Esophagus muscularis mucosa (tissue), 4 donors: Measurements from ENCODE around the gene SRMS. TPM values are rescaled to one million over a fixed set of nuclear protein-coding genes. Genes with fewer than 3 reads are reported as not detected.
"Not testable (repeated sequence)": the region's sequence is repeated elsewhere in the genome, so short reads cannot be mapped to it uniquely, and the experiment has no call there.

Experiments used
- DNase-seq: peaks from one replicate; pipeline ENCODE4 v3.0.0-alpha.2; 2017; ENCODE audit errors: extremely low spot score
- H3K27ac ChIP-seq, 4 donors: fragments of 200-600 bp; sonication (generic); replicated peaks in 1 of 4; 1 replicate in 3 of 4; 2 replicates in 1 of 4; pipeline ENCODE4 v1.5.1; 2016 to 2019; ENCODE audit warnings: mild to moderate bottlenecking in 1 of 4
- H3K27me3 ChIP-seq, 4 donors: fragments of 200-600 bp; sonication (generic); one replicate each; pipeline versions ENCODE4 v1.5.1 to v1.6.0; 2016 to 2019
- H3K36me3 ChIP-seq, 4 donors: fragments of 200-600 bp; sonication (generic); one replicate each; pipeline ENCODE4 v1.5.1; 2016 to 2019
- H3K4me1 ChIP-seq, 4 donors: fragments of 200-600 bp; sonication (generic); one replicate each; pipeline ENCODE4 v1.5.1; 2016 to 2019
- H3K4me3 ChIP-seq, 4 donors: fragments of 200-600 bp; sonication (generic); 1 replicate in 2 of 4; 2 replicates in 2 of 4; pipeline ENCODE4 v1.5.1; 2016 to 2019; ENCODE audit warnings: mild to moderate bottlenecking in 4 of 4, moderate library complexity in 1 of 4
- H3K9me3 ChIP-seq, 4 donors: fragments of 200-600 bp; sonication (generic); 1 replicate in 3 of 4; 2 replicates in 1 of 4; pipeline ENCODE4 v1.5.1; 2016 to 2019
- EP300 ChIP-seq: sonication (generic); formaldehyde crosslinking; IDR thresholded peaks from one replicate; pipeline ENCODE4 v1.6.1; 2017; ENCODE audit warnings: antibody characterized with exemption
- POLR2A ChIP-seq: fragments of 450-650 bp; IDR thresholded peaks from one replicate; pipeline ENCODE4 v1.6.1; 2017; ENCODE audit warnings: antibody characterized with exemption, moderate library complexity, mild to moderate bottlenecking, low read depth
- POLR2AphosphoS5 ChIP-seq, 2 donors: sonication (generic); formaldehyde crosslinking; IDR thresholded peaks; one replicate each; pipeline ENCODE4 v1.6.1; 2017; ENCODE audit warnings: antibody characterized with exemption in 2 of 2
- WGBS: methylation state at CpG from one replicate; pipeline ENCODE4 v1.1.5; 2018; 5-methylcytosine and 5-hydroxymethylcytosine counted together
- intact Hi-C: fragments of 100-400 bp; cut with DNase I; formaldehyde crosslinking; loops from one replicate; pipeline ENCODE4 v1.15.1; 2023
- total RNA-seq, 4 donors: library from RNA; depleted of rRNA; stranded (reverse); fragments of >200 nt; gene quantifications; one replicate each; pipeline versions ENCODE4 v1.1.0 to v1.2.1, GENCODE V29; 2016
- TF ChIP-seq, protein P1 (sequence below), 3 experiments: fragments of 200-600 bp in 2 of 3; fragments of 450-650 bp in 1 of 3; sonication (generic) in 2 of 3; IDR thresholded peaks; one replicate each; pipeline ENCODE4 v1.5.1; 2017 to 2019; ENCODE audit warnings: antibody characterized with exemption in 3 of 3, mild to moderate bottlenecking in 2 of 3, moderate library complexity in 1 of 3

SRMS gene
- total RNA-seq, 4 donors from 2014 or later: not detected

DNA sequence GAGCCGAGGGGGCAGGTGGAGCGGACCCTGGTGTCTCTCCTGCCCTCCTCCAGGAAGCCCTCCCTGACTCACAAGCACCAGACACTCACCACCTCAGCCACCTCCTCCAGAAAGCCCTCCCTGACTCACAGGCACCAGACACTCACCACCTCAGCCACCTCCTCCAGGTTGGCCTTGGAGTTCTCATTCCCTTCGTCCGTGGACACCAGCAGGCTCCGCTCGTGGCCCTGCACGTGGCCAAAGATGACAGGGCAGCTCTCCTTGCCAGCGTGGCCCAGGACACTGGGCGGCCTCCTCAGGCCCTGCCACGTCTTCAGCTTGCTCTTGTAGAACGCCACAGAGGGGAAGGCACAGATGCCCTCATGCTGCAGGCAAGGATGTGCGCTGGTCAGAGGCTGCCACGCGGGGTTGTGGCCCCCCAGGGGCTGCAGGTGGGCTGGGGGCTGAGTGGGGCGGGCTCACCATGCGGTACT, 12.8 kb upstream of the SRMS start:
- Histone ChIP-seq H3K27ac (no peak overlapping the region), H3K9me3 (no peaks in the 10 kb centered on the region), H3K27me3 (peaks cover 0 to 4% (median 0%) of the 10 kb centered on the region in 4 donors), H3K4me3 (no peak overlapping the region), H3K36me3 (peaks cover 33 to 79% (median 72%) of the 10 kb centered on the region in 4 donors), H3K4me1 (no peaks in the 10 kb centered on the region)
- intact Hi-C loops: no loop called here
- 97% methylated on average over 7 of the region's 16 CpGs for WGBS
- TF ChIP-seq POLR2A (no peak), POLR2AphosphoS5 (IDR thresholded peaks at IDR 0.05) (no peak)
- no peak for DNase-seq

DNA sequence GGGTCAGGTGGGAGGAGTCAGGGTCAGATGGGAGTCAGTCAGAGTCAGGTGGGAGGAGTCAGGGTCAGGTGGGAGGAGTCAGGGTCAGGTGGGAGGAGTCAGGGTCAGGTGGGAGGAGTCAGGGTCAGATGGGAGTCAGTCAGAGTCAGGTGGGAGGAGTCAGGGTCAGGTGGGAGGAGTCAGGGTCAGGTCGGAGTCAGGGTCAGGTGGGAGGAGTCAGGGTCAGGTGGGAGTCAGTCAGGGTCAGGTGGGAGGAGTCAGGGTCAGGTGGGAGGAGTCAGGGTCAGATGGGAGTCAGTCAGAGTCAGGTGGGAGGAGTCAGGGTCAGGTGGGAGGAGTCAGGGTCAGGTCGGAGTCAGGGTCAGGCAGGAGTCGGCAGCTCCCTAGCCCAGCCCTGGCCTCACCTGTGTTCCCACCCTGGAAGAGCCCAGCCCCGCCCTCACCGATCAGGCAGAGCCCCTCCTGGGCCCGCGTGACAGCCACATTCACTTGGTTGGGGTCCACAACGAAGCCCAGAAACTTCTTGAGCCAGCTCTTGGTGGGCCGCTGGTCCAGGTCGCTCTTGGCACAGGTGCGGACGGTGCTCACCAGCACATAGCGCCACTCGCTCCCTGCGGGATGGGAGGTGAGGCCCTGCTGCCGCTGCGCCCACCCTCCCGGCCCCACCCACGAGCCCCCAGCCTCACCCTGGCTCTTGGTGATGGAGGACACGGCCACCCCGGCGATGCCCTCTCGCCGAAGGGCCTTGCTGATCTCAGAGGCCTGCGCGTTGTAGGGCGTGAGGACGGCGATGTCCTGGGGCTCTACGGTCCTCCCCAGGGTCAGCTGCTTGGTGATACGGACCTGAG, 12.2 kb upstream of the SRMS start:
- DNase-seq, intact Hi-C loops: not testable (repeated sequence)
- WGBS: 85% methylated on average over 7 of the region's 31 CpGs

DNA sequence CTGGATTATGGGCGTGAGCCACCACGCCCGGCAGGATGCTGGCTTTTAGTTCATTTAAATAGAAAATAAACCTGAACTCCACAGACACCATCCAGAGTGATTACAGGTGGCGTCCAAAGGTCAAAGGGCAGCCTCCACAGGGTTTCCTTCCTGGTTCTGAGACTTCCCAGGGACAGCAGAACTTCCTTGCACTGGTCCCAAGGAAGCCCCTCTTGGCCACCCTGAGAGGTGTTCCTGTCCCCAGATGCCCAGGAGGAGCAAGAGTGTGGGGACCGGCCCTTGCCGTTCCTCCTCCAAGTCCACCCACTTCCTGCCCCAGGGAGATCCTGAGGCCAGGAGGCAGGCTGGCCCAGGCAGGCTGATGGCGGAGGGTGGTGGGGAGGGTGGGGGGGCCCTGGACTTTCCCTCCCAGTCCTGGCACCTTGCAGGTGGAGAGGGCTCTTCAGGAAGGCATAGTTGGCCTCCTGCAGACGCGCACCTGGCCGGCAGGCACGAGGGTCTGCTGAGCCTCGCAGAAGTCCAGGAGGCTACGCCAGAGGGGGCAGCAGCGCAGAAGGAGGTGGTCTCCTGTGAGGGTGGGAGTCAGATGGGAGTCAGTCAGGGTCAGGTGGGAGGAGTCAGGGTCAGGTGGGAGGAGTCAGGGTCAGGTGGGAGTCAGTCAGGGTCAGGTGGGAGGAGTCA, 11.4 kb upstream of the SRMS start:
- Histone ChIP-seq H3K36me3 (peaks cover 33 to 64% (median 58%) of the 10 kb centered on the region in 4 donors), H3K27me3 (peaks cover 0 to 15% (median 2%) of the 10 kb centered on the region in 4 donors), H3K9me3 (no peaks in the 10 kb centered on the region), H3K27ac (no peak overlapping the region), H3K4me1 (peaks cover 7 to 11% (median 8%) of the 10 kb centered on the region in 4 donors), H3K4me3 (no peak overlapping the region)
- intact Hi-C loops: no loop called here
- DNase-seq: no peak
- TF ChIP-seq EP300: no peak
- no peak for TF ChIP-seq POLR2AphosphoS5 (IDR thresholded peaks at IDR 0.05)
- TF ChIP-seq, protein P1, sequence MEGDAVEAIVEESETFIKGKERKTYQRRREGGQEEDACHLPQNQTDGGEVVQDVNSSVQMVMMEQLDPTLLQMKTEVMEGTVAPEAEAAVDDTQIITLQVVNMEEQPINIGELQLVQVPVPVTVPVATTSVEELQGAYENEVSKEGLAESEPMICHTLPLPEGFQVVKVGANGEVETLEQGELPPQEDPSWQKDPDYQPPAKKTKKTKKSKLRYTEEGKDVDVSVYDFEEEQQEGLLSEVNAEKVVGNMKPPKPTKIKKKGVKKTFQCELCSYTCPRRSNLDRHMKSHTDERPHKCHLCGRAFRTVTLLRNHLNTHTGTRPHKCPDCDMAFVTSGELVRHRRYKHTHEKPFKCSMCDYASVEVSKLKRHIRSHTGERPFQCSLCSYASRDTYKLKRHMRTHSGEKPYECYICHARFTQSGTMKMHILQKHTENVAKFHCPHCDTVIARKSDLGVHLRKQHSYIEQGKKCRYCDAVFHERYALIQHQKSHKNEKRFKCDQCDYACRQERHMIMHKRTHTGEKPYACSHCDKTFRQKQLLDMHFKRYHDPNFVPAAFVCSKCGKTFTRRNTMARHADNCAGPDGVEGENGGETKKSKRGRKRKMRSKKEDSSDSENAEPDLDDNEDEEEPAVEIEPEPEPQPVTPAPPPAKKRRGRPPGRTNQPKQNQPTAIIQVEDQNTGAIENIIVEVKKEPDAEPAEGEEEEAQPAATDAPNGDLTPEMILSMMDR (IDR thresholded peaks at IDR 0.05): no peak
- TF ChIP-seq POLR2A: no peak
- 97% methylated on average over 11 of the region's 14 CpGs for whole genome bisulfite sequencing

More for the DNA sequence above, 12.2 kb upstream of the SRMS start:
- H3K27ac ChIP-seq, H3K4me3 ChIP-seq, H3K27me3 ChIP-seq, H3K4me1 ChIP-seq, H3K9me3 ChIP-seq: not testable (repeated sequence)
- peaks cover 33 to 72% (median 65%) of the 10 kb centered on the region in 4 donors for H3K36me3 ChIP-seq

DNA sequence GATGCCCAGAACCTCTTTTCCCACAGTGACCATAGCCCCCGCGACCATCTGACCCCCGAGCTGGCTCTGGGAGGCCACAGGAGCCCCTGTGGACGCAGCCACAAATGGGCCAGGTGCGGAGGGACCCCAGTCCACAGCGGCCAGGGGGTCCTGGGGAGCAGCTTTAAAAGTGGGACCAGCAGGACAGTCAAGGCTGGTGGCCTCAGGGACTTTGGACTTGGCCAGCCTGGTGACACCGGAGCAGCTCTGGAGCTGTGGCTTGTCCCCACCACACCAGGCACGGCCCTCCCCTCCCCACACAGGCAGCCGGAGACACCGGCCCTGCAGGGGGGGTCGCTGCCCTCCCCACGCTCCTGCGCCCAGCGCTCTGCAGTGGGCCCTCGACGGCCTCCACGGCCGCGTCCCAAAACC, 9.9 kb upstream of the SRMS start:
- intact Hi-C loops: no loop called here
- Histone ChIP-seq H3K4me1 (peaks cover 12 to 25% (median 21%) of the 10 kb centered on the region in 4 donors), H3K9me3 (no peaks in the 10 kb centered on the region), H3K4me3 (no peak overlapping the region), H3K27ac (no peak overlapping the region), H3K36me3 (peaks cover 29 to 50% (median 43%) of the 10 kb centered on the region in 4 donors), H3K27me3 (peaks cover 0 to 30% (median 11%) of the 10 kb centered on the region in 4 donors)
- 85% methylated on average over 4 of the region's 19 CpGs for WGBS
- TF ChIP-seq, protein P1 (IDR thresholded peaks at IDR 0.05): no peak
- TF ChIP-seq POLR2A (no peak), POLR2AphosphoS5 (IDR thresholded peaks at IDR 0.05) (no peak), EP300 (no peak)
- no peak for DNase-seq

DNA sequence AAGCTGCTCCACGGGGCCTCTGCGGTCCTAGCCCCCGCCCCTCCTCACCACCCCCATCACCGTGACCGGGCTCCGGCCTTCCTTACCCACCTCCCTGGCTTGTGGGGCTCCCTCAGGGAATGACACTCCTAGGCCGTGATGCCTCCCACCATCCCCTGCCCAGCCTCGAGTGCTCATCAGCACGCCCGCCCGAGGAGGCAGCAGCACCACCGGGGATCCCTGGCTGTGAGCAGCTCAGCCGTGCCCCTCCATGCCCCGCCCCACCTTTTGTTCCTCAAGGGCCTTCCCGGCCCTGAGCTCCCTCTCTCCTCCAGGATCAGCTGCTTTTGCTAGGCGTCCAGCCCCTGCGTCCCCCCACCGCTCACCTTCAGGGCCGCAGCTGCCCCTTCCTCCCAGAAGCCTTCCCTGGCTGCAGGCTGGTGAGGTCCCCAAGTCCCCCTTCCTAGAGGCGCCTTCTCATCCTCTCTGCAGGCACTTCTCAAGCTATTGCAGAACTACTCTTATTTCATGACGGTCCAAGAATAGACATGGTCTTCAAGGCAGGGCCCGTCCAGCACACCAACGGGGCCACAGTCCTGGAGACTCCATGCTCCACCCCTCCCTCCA, 9.4 kb upstream of the SRMS start:
- H3K4me3 ChIP-seq: no peak overlapping the region
- H3K27me3 ChIP-seq: peaks cover 0 to 34% (median 11%) of the 10 kb centered on the region in 4 donors
- 77% methylated on average over 16 of the region's 23 CpGs for WGBS
- peaks cover 24 to 45% (median 38%) of the 10 kb centered on the region in 4 donors for H3K36me3 ChIP-seq
- H3K27ac ChIP-seq: no peak overlapping the region
- peaks cover 12 to 26% (median 21%) of the 10 kb centered on the region in 4 donors for H3K4me1 ChIP-seq
- DNase-seq: no peak
- intact Hi-C loops: no loop called here
- TF ChIP-seq, protein P1 (IDR thresholded peaks at IDR 0.05): no peak
- no peak for TF ChIP-seq POLR2A
- no peak for TF ChIP-seq POLR2AphosphoS5 (IDR thresholded peaks at IDR 0.05)
- no peaks in the 10 kb centered on the region for H3K9me3 ChIP-seq
